ENCODE data around the gene NRDE2.
A peak's percentile ranks its signal among the peaks of the same experiment; 100 is the strongest.

Gene NRDE2

GRCh38 chr14:90331497-90332270 lies at the start of gene NRDE2:
Gene NRDE2, minus strand, starts transcription at chr14:90331941. Its CDS starts 37 bp downstream, at chr14:90331904.
- DNase-seq: peak; percentile 88

DNA sequence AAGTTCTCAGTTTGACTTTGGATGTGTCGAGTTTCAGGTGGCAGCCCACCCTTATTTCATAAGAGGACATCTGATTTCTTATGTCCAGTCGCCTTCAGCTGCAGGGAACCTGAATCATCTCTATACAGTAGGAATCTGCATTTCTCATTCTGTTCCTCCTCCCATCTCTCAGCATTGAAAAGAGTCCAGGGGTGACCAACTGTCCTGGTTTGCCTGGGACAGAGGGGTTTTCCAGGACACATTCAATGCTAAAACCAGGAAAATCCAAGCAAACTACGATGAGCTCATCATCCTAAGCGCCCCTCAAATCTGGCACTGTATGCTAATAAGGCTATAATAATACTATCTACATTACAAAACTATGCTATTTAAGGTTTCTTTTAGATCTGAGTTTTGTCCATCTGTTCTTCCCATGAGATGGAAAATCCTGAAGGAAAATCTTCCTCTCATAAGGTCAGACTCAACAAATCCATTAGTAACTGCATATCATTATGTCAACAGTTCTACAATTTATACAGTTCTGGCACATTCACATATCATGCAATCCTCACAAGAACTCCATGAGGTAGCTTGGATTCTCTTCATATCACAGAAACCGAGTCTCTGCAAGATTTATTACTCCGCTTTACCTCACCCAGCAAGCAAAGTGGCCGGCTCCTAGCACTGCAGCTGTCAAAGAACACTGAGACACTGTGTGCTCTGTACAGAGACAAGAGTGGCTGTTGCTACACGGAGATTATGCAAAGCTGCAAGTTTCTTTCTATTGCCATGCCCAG lies 49.5 kb upstream of the NRDE2 start:
- no peak for DNase-seq

DNA sequence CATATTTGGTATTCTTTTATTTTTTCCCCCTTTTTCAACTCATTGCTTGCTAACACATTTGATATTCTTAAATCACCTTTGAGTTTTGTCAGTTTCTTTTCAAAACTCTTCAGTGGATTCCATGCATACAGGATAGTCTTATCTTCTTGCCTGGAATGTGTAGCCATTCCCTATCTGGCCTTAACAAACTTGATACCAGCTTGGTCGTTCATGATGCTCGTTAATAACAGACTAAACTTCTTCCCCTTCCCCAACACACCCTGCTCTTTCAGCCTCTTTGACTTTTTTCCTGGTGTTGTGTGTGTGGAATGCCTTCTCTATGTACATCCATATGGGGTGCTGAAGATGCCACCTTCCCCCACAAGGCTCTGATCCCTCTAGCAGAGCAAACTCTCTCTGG lies 47.4 kb upstream of the NRDE2 start:
- DNase-seq: no peak

DNA sequence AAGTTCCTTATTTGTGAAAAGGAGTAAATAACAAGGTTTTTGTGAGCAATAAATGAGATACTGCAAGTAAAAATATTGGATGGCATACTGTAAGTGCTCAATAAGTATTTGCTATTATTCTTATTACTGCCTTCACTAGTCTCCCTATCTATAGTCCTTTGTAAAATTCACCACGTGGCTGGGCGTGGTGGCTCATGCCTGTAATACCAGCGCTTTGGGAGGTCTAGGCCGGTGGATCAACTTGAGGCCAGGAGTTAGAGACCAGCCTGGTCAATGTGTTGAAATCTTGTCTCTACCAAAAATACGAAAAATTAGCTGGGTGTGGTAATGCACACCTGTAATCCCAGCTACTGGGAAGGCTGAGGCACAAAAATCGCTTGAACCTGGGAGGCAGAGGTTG lies 46.5 kb upstream of the NRDE2 start:
- DNase-seq: no peak

DNA sequence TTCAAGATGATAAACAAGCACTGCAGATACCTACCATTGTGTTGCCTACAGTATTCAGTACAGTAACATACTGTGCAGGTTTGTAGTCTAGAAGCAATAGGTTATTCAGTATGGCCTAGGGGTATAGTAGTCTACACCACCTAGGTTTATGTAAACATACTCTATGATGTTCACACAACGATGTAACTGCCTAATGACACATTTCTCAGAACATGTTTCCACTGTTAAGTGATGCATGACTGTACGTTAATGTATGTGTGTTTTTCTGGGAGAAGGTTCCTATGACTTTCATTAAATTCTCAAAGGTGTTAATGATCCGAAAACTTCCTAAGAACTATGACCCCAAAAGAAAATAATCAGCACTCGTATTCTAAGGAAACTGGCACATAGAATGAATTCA lies 44.2 kb upstream of the NRDE2 start:
- no peak for DNase-seq

DNA sequence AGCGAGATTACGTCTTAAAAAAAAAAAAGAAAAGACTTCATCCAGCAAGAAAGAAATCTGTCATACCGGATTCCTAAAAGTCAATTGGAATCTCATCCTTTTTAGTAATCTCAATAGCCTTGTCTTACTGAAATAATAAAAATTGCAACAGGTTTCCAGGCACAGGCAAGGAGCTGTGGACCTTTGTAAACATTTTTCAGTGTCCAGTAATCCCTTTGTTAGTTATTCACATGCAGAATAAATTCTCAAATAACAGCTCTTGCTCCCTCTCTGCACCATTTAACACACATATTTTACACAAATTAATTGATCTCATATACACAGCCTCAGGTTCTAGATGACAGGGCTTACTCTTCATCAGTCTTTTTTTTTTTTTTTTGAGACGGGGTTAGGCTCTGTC lies 43.1 kb upstream of the NRDE2 start:
- DNase-seq: no peak

DNA sequence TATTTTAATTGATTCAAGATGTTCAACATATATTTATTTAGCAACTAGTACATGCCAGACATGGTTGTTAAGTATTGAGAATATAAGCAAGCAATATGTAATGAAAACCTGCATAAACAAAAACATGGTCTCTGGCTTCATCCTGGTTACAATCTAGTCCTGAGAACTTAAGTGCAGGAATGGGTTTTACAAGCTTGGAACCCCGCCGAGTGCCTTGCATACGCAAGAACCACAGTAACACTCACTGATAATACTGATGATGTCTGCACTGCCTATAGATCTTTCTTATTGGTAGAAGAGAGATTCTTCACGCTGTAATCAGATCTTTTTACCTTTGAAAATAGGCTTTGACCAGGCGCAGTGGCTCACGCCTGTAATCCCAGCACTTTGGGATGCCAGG lies 42.1 kb upstream of the NRDE2 start:
- no peak for DNase-seq

GRCh38 chr14:90368946-90369721 lies 37.4 kb upstream of the NRDE2 start:
- DNase-seq: no peak

- DNase-seq: no peak
Measured at GRCh38 chr14:90362558-90362896, 30.8 kb upstream of the NRDE2 start.

DNA sequence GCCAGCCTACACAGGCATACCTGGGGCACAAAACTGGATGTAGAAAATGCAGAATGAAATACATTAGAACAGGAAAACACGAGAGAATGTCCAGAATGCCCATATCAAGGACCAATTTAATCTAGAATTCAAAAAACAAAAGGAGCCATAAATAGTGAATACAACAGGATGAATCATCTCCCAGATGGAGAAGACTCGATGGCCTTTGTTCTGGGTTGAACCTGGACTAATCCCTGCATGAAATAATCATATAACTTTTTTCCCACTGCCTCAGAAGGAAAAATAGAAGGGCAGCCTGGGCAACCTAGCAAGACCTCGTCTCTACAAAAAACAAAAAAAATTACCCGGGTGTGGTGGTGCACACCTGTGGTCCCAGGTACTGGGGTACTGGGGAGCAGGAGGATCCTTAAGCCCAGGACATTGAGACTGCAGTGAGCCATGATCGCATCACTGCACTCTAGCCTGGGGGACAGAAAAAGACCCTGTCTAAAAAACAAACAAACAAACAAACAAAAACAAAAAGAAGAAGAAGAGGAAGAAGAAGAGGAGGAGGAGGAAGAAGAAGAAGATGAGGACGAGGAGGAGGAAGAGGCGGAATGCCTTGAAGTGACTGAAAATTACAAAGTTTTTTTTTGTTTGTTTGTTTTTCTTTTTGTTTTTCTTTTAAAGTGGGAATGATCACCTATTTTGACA lies 30.3 kb upstream of the NRDE2 start:
- DNase-seq: no peak

- DNase-seq: no peak
Measured at GRCh38 chr14:90358359-90358758, 26.6 kb upstream of the NRDE2 start.

DNA sequence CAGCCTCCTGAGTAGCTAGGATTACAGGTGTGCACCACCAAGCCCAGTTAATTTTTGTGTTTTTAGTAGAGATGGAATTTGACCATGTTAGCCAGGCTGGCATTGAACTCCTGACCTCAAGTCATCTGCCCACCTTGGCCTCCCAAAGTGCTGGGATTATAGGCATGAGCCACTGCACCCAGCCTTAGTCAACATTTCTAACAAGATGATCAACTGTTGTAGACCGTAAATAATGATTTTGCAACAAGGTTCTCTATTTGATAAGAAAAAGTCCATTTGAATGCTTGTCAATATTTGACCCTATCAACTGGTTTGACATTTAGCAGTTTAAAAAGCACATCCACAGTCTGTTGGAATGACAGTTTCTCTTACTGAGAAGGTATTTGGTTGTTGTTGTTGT lies 25.2 kb upstream of the NRDE2 start:
- no peak for DNase-seq

DNA sequence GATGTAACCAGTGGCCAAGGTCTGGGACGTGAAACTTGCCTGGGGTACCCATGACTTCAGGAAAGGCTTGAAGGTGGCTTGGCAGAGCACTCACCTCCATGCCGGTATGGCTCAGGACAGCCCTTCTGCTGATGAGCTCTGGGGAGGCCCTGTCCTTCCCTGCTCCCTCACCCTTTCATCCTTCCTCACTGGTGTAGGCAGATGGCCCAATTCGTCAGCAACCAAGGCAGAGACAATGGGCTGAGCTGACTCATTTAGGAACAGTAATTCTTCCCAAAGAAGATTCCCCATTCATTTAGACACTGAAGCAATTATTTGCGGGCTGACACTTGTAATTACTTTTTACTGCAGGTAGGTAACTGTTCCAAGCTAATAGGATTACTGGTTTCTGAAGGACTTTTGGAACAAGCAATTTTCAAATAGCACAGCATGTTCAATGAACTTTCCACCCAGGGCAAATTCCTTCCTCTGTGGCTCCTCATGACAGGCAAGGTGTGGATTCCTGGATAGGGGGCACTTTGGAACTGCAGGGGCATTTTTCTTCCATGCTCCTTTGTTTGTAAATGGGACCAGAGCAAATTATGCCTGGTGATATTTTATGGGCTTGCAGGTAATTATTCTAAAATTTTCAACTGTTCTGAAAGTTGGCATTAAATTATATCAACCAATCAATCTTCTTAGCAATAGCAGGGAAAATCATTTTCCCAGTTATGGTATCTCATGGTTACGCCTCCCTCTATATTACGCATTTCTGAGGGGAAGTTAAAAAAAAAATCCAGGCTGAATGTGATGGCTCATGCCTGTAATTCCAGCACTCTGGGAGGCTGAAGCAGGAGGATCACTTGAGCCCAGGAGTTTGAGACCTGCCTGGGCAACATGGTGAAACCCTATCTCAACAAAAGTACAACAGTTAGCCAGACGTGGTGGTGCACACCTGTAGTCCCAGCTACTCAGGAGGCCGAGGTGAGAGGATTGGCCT lies 24.1 kb upstream of the NRDE2 start:
- no peak for DNase-seq

- DNase-seq: no peak
Measured at GRCh38 chr14:90354551-90355298, 23.0 kb upstream of the NRDE2 start.

DNA sequence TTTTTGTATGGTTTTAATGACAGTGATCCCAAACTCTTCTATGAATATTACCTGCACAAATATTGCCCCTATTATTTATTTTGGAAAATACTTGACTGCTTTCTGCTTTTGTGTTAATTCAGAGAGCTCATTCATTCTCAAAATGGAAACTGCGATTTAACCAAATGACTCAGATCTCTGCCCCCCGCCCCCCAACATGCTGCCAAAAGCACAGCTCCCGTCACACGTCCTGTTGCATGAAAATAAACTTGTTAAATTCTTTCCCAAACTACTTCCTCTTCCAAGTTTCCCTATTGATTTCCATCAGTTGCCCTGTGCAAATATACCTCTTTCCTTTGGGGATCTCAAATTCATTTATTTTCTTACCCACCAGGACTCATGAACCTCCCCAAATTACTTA lies 18.0 kb upstream of the NRDE2 start:
- DNase-seq: no peak

- DNase-seq: no peak
Measured at GRCh38 chr14:90348270-90348669, 16.5 kb upstream of the NRDE2 start.

GRCh38 chr14:90345239-90345557 lies 13.5 kb upstream of the NRDE2 start:
- DNase-seq: no peak

GRCh38 chr14:90344331-90345238 lies 12.8 kb upstream of the NRDE2 start:
- no peak for DNase-seq

- DNase-seq: no peak
Measured at GRCh38 chr14:90342327-90342726, 10.6 kb upstream of the NRDE2 start.

- DNase-seq: no peak
Measured at GRCh38 chr14:90341784-90342183, 10.0 kb upstream of the NRDE2 start.
